Measurements from ENCODE around the gene B4GALT2. TPM values are rescaled to one million over a fixed set of nuclear protein-coding genes. Genes with fewer than 3 reads are reported as not detected.

Gene B4GALT2
- total RNA-seq, 4 donors from 2014 or later: 2.3 to 45.8 (median 18.5) TPM

DNA sequence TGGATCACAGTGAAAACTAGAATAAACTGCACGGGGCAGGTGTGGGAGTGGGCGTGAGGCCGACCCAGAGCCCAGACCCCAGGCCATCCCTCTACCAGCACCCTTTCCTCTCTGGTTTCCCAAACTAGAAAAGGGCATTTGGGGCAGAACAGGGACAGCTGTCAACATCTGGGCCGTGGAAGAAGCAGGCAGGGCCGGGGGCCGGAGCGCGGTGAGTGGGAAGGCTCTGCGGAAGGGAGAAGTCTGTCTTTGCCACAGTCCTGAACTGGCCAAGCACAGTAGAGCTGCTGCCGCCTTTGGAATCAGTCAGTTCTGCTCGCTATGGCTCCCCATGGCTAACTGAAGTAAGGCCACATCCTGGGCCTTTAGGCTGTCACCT is 19.0 kb downstream of the B4GALT2 start:
- Histone ChIP-seq H3K4me1 (no peaks in the 10 kb centered on the region), H3K27me3 (no peaks in the 10 kb centered on the region), H3K36me3 (no peaks in the 10 kb centered on the region), H3K27ac (no peak overlapping the region), H3K9me3 (no peaks in the 10 kb centered on the region), H3K4me3 (no peak overlapping the region)
- no peak for TF ChIP-seq POLR2A (IDR thresholded peaks at IDR 0.05)
- TF ChIP-seq, protein P1, sequence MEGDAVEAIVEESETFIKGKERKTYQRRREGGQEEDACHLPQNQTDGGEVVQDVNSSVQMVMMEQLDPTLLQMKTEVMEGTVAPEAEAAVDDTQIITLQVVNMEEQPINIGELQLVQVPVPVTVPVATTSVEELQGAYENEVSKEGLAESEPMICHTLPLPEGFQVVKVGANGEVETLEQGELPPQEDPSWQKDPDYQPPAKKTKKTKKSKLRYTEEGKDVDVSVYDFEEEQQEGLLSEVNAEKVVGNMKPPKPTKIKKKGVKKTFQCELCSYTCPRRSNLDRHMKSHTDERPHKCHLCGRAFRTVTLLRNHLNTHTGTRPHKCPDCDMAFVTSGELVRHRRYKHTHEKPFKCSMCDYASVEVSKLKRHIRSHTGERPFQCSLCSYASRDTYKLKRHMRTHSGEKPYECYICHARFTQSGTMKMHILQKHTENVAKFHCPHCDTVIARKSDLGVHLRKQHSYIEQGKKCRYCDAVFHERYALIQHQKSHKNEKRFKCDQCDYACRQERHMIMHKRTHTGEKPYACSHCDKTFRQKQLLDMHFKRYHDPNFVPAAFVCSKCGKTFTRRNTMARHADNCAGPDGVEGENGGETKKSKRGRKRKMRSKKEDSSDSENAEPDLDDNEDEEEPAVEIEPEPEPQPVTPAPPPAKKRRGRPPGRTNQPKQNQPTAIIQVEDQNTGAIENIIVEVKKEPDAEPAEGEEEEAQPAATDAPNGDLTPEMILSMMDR (IDR thresholded peaks at IDR 0.05): no peak
- intact Hi-C loops (cut with DNase I; ENCODE audit: low total_unique reads): no loop called here
- DNase-seq: no peak

GRCh38 chr1:43999455-43999854 is 20.4 kb downstream of the B4GALT2 start:
- no peak overlapping the region for H3K4me3 ChIP-seq
- no peaks in the 10 kb centered on the region for H3K36me3 ChIP-seq
- DNase-seq: no peak
- TF ChIP-seq POLR2A (IDR thresholded peaks at IDR 0.05): no peak
- TF ChIP-seq, protein P1 (IDR thresholded peaks at IDR 0.05): no peak
- intact Hi-C loops (cut with DNase I; ENCODE audit: low total_unique reads): no loop called here
- no peaks in the 10 kb centered on the region for H3K9me3 ChIP-seq
- H3K27ac ChIP-seq: no peak overlapping the region
- no peaks in the 10 kb centered on the region for H3K27me3 ChIP-seq
- no peaks in the 10 kb centered on the region for H3K4me1 ChIP-seq

- no peak for DNase-seq
- no peak overlapping the region for H3K4me3 ChIP-seq
- H3K27me3 ChIP-seq: no peaks in the 10 kb centered on the region
- no peaks in the 10 kb centered on the region for H3K9me3 ChIP-seq
- H3K27ac ChIP-seq: no peak overlapping the region
- no peaks in the 10 kb centered on the region for H3K36me3 ChIP-seq
- intact Hi-C loops (cut with DNase I; ENCODE audit: low total_unique reads): no loop called here
- TF ChIP-seq, protein P1 (IDR thresholded peaks at IDR 0.05): no peak
- TF ChIP-seq POLR2A (IDR thresholded peaks at IDR 0.05): no peak
- H3K4me1 ChIP-seq: no peaks in the 10 kb centered on the region
These were observed 21.2 kb downstream of the B4GALT2 start for GRCh38 chr1:44000122-44000665.

DNA sequence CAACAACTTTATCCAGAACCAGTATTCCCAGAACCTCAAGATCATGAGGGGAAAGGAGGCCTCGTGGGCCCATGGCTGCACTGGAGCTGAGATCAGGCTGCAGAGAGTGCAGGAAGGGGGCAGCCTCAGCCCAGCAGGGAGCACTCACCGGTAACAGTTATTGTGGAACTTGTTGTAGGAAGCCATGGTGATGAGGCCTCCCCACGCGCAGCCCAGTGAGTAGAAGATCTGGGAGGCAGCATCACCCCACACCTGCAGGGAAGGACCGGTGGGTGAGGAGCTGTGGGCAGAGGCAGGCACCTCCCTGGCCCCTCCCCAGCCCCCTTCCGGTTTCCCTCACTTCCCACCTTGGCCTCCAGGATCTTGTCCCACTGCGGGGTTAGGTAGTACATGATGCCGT is 23.2 kb downstream of the B4GALT2 start:
- Histone ChIP-seq H3K36me3 (no peaks in the 10 kb centered on the region), H3K27me3 (no peaks in the 10 kb centered on the region), H3K27ac (no peak overlapping the region), H3K4me1 (no peaks in the 10 kb centered on the region), H3K4me3 (no peak overlapping the region), H3K9me3 (no peaks in the 10 kb centered on the region)
- intact Hi-C loops (cut with DNase I; ENCODE audit: low total_unique reads): no loop called here
- DNase-seq: no peak
- TF ChIP-seq, protein P1 (IDR thresholded peaks at IDR 0.05): no peak
- no peak for TF ChIP-seq POLR2A (IDR thresholded peaks at IDR 0.05)

DNA sequence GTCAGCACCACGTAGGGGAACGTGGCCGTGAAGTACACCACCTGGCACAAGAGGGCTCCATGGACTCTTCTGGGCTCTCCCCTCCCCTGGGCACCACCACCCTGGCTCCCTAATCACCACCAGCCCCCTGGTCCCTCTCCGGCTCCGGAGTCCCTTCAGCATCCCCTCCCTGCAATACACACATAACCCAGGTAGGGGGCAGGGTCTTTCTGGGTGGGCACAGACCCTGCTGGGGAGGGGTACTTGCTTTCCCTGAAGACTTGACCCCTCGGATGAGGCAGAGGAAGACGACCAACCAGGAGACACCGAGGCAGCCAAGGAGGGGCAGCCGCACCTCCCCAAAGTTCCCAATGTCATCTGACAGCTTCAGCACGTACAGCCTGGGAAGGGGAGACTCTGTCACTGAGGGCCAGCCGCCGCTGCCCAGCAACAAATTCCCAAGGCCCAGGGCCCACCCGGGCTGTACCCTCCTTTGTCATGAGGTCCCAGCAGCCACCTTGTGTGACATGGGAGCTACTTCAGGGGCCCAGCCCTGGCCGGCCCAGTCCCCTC is 23.7 kb downstream of the B4GALT2 start:
- DNase-seq: no peak

More for the DNA sequence above, 23.7 kb downstream of the B4GALT2 start:
- Histone ChIP-seq H3K4me3 (no peak overlapping the region), H3K27ac (no peak overlapping the region), H3K36me3 (no peaks in the 10 kb centered on the region), H3K9me3 (no peaks in the 10 kb centered on the region), H3K4me1 (no peaks in the 10 kb centered on the region), H3K27me3 (no peaks in the 10 kb centered on the region)
- TF ChIP-seq, protein P1 (IDR thresholded peaks at IDR 0.05): no peak
- no peak for TF ChIP-seq POLR2A (IDR thresholded peaks at IDR 0.05)
- intact Hi-C loops (cut with DNase I; ENCODE audit: low total_unique reads): no loop called here
